ENCODE data around the gene HEG1.

HEG1 gene

GRCh38 chr3:125001557-125002413 lies 54.0 kb downstream of the HEG1 start:
- DNase-seq (ENCODE audit: low read depth, low spot score): no peak
- H3K4me3 ChIP-seq (ENCODE audit: low read depth, low read length): no peak overlapping the region
- ChIA-PET CTCF (interaction anchor here (0.8 to 1.5 kb wide), 3 partner anchors 9 to 215 kb away, joined by 3 to 5 read pairs (median 3); no protein-coding TSS in a partner anchor), POLR2A (no interaction called here)
- no peak for TF ChIP-seq CTCF (IDR thresholded peaks at IDR 0.05; ENCODE audit: insufficient read depth, low read length, missing control alignments)

GRCh38 chr3:125000661-125001060 lies 55.1 kb downstream of the HEG1 start:
- TF ChIP-seq CTCF (IDR thresholded peaks at IDR 0.05; ENCODE audit: insufficient read depth, low read length, missing control alignments): no peak
- POLR2A ChIA-PET: no interaction called here
- DNase-seq (ENCODE audit: low read depth, low spot score): no peak
- no peak overlapping the region for H3K4me3 ChIP-seq (ENCODE audit: low read depth, low read length)
- CTCF ChIA-PET: interaction anchor here (0.8 to 1.5 kb wide), 2 partner anchors 8 to 32 kb away, joined by 3 to 5 read pairs; no protein-coding TSS in a partner anchor

- ChIA-PET POLR2A (no interaction called here), CTCF (interaction anchor here (1.0 to 1.3 kb wide), 2 partner anchors 584 to 586 kb away, joined by 3 to 4 read pairs; no protein-coding TSS in a partner anchor)
- no peak overlapping the region for H3K4me3 ChIP-seq (ENCODE audit: low read depth, low read length)
- TF ChIP-seq CTCF (IDR thresholded peaks at IDR 0.05; ENCODE audit: insufficient read depth, low read length, missing control alignments): no peak
- no peak for DNase-seq (ENCODE audit: low read depth, low spot score)
Observed at GRCh38 chr3:124999897-125000435, 55.8 kb downstream of the HEG1 start.

- POLR2A ChIA-PET: no interaction called here
- DNase-seq (ENCODE audit: low read depth, low spot score): no peak
- CTCF ChIA-PET: interaction anchor here (1.0 to 1.3 kb wide), 3 partner anchors 9 to 587 kb away, joined by 3 to 5 read pairs (median 4); no protein-coding TSS in a partner anchor
- no peak overlapping the region for H3K4me3 ChIP-seq (ENCODE audit: low read depth, low read length)
- TF ChIP-seq CTCF (IDR thresholded peaks at IDR 0.05; ENCODE audit: insufficient read depth, low read length, missing control alignments): no peak
Observed at GRCh38 chr3:124999317-124999716, 56.5 kb downstream of the HEG1 start.

GRCh38 chr3:124998247-124998630 lies 57.6 kb downstream of the HEG1 start:
- CTCF ChIA-PET: interaction anchor here (1.2 kb wide), 2 partner anchors 10 to 14 kb away, joined by 3 to 5 read pairs; no protein-coding TSS in a partner anchor
- DNase-seq (ENCODE audit: low read depth, low spot score): no peak
- no peak for TF ChIP-seq CTCF (IDR thresholded peaks at IDR 0.05; ENCODE audit: insufficient read depth, low read length, missing control alignments)
- H3K4me3 ChIP-seq (ENCODE audit: low read depth, low read length): no peak overlapping the region
- POLR2A ChIA-PET: no interaction called here

Data from AG04449 (cell line).